Measurements from ENCODE around the gene TOGARAM1.

TOGARAM1 gene

DNA sequence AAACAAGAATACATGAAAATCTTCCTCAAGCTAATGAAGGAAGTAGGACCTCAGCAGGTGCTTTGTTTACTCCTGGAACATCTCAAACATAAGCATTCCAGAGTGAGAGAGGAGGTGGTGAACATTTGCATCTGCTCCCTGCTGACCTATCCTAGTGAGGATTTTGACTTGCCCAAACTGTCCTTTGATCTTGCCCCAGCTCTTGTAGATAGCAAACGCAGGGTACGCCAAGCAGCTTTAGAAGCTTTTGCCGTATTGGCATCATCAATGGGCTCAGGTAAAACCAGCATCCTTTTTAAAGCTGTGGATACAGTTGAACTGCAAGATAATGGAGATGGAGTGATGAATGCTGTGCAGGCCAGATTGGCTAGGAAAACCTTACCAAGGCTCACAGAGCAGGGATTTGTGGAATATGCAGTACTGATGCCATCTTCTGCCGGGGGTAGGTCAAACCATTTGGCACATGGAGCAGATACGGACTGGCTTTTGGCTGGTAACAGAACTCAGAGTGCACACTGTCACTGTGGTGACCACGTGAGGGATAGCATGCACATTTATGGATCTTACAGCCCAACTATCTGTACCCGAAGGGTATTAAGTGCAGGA, 1.9 kb downstream of the TOGARAM1 start:
- no peak for DNase-seq

DNA sequence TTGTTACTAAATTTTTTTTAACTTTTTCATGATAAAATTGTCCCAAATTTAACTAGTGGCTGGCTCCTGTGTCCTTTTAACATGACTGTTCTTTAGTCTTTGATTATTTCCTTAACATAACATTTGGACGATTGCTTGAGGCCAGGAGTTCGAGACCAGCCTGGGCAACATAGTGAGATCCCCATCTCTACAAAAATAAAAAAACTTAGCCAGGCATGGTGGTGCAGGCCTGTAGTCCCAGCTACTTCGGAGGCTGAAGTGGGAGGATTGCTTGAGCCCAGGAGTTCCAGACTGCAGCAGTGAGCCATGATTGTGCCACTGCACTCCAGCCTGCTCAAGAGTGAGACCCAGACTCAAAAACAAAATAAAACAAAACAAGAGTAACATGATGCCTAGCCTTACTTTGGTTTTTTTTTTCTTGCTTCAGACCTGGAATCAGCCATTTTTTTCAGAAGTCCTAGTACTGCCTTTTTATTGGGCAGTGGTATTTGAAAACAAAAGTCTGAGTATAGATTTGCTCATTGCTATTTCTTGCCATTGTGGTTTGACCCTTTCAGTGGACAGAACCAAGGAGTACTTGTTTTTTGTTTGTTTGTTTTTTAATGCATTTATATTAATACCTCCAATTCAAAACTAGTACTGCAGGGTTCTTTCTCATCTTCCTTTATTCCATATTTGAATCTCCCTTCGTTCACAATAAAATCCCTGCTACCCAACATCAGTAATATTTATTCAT, 4.8 kb downstream of the TOGARAM1 start:
- no peak for DNase-seq

DNA sequence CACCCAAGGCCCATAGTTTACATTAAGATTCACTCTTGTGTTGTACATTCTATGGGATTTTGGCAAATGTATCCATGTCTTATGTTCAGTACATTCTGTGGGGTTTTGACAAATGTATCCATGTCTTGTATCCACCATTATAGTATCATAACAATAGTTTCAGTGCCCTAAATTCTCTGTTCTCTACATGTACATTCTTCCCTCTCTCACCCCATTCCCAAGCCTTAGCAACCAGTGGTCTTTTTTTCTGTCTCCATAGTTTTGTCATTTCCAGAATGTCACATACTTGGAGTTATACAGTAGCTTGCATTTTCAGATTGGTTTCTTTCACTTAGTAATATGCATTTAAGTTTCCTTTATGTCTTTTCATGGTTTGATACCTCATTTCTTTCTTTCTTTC, 6.7 kb downstream of the TOGARAM1 start:
- no peak for DNase-seq

DNA sequence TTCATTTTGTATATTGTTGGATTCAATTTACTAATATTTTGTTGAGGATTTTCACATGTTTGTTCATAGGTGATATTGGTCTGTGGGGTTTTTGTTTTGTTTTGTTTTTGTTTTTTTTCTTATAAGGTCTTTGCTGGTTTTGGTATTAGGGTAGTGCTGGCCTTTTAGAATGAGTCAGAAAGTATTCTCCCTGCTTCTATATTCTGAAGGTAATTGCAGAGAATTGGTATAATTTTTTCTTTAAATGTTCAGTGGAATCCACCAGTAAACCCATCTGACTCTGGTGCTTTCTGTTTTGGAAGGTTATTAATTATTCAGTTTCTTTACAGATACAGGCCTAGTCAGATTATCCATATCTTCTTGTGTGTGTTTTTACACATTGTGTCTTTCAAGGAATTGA, 8.9 kb downstream of the TOGARAM1 start:
- DNase-seq, result no peak

DNA sequence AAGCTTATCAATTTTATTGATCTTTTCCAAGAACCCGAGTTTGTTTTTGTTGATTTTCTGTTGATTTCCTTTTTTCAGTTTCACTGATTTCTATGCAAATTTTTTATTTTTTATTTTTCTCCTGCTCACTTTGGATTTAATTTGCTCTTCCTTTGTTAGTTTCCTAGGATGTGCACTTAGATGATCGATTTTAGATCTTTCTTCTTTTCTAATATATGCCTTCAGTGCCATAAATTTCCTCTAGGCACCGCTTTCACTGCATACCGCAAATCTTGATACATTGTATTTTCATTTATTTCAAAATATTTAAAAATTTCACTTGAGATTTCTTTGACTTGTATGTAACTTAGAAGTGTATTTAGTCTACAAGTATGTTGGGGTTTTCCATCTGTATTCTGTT, 9.5 kb downstream of the TOGARAM1 start:
- no peak for DNase-seq

DNA sequence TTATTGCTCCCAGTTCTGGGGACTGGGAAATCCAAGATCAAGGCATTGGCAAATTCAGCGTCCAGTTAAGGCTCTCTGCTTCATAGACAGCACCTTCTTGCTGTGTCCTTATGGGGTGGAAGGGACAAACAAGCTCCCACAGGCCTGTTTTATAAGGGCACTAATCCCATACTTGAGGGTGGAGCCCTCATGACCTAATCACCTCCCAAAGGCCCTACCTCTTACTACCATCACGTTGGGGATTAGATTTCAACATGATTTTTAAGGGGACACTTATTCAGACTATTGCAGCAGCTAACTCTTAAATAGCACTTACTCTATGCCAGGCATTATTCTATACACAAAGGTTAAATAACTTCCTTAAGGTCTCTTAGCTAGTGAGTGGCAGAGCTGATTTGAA, 17.3 kb downstream of the TOGARAM1 start:
- no peak for DNase-seq

DNA sequence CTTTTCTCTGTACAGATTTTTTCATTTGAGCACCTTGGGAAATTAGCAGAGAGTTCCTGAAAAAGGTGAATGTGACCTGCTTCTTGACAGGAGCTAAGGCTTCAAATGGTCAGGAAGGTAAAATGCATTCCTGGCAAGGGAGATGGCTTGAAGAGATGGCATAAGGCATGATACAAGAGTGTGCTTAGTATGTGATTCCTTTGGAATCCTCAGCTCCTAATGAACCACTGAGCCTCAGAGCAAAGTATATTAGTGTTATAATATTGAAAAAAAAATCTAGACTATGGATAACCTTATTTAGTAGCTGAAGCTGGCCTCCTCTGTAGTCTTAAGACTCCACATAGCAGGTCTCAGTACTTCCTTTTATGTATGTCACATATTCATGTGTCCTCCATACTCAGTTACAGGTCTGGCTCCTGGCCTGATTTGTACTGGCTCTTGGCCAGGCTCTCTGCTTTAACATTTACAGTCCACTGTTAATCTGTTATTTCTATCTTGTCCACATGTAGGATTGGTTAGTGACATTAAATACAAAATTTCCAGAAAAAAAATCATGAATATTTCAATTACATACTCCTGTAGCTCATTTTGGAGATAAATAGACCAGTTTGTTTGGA, 17.9 kb downstream of the TOGARAM1 start:
- DNase-seq, result no peak

DNA sequence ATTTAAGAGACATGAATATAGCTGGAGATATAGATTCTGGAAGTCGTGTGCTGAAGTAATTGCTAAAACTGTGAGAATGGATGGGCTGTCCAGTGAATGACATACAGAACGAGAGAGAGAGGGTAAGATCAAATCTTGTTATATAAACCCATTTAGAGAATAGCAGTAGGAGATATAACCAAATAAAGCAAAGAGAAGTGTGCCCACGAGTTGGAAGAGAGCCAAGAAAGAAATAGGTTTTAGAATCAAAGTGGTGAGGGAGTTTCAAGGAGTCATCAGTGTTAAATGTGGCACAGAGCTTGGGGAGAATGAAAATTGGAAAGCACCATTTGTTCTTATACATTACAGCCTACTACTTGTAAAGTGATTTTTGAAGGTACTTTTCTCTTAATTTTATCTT, 19.2 kb downstream of the TOGARAM1 start:
- no peak for DNase-seq

DNA sequence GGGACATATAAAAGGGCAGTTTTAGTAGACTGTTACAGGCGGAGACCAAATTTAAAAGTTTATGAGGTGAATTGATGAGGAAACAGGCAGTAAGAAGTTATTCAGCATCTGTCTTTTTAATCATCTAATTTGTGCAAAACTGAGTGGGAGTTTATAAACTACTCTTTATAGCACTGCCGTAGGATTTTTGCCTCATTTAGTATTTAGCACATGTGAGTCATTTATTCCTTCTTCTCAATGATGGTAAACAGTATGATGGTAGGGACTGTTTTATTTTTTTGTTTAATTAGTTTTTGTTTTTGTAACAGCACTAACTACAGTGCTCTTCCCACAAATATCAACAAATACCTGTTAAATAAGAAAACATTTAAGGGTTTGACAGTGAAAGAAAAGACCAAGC, 20.6 kb downstream of the TOGARAM1 start:
- no peak for DNase-seq

DNA sequence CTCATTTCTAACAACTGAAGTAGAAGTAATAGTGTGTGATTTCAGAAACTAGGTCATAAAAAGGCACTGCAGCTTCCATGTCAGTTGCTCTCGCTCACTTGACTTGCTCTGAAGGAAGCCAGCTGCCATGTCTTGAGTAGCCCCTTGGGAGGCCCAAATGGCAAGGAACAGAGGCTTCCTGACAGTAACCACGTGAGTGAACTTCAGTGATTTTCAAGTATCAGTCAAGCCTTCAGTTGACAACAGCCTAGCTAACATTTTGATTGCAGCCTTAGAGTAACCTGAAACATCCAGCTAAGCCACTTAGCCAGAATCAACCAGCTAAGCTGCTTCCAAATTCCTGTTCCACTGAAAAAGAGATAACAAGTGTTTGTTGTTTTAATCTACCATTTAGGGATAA, 26.7 kb downstream of the TOGARAM1 start:
- DNase-seq, result no peak

DNA sequence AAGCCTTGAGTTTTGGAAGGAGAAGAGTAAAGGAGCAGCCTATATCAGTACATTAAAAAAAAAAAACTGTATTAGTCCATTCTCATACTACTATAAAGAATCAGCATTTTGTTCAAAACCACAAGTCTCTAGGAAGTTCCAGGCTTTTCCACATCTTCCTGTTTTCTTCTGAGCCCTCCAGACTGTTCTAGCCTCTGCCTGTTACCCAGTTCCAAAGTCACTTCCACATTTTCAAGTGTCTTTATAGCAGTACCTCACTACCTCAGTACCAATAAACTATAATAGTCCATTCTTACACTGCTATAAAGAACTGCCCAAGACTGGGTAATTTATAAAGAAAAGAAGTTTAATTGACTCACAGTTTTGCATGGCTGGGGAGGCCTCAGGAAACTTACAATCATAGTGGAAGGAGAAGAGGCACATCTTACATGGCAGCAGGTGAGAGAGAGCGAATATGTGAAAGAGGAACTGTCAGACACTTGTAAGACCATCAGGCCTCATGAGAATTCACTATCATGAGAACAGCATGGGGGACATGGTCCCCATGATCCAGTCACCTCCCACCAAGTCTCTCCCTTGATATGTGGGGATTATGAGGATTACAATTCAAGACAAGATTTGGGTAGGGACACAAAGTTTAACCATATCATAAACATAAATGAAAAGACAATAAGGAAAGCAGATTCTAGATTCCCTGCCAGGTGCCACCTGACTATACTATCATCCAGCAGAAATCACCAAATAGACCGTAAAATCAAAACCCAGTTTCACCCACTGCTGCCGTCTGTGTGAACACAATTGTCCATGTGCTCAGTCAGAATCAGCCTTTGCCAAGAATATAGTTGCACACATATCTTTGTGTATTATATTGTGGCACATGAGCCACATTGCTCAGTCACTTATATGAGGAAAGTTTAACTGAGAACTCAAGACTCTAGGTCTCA, 27.8 kb downstream of the TOGARAM1 start:
- no peak for DNase-seq

DNA sequence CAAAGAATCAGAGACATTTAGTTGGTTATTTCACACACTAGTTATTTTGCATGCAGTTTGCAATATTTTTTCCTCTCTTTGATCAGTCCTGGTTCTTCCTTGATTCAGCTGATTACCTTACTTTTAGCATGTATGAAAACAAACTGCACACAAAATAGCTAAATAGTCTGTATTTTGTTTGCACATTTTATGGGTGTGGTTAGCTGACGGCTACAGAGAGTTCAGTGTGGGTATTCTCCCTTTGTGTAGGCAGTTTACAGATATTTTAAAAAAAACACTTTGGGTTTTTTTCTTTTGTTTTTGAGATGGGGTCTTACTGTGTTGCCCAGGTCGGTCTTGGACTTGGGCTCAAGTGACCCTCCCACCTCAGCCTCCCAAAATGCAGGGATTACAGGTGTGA, 28.5 kb downstream of the TOGARAM1 start:
- DNase-seq, result no peak

DNA sequence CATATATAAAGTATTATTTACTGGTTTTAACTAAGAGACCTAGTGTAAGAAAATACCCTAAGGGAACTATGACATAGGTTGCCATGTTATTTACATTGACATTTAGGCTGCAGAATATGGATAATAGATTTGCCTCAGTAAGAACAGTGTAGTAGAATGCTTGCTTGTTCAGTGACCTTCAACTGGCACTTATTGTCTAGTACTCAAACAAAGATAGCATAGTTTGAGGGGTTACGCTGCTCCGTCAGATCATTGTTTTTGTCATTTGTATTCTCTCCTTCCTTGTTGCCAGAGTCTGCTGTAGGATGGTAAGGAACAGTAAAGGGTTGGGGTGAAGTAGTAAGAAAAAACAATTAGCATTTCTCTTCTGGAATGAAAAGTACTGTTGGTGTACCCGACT, 33.2 kb downstream of the TOGARAM1 start:
- no peak for DNase-seq

DNA sequence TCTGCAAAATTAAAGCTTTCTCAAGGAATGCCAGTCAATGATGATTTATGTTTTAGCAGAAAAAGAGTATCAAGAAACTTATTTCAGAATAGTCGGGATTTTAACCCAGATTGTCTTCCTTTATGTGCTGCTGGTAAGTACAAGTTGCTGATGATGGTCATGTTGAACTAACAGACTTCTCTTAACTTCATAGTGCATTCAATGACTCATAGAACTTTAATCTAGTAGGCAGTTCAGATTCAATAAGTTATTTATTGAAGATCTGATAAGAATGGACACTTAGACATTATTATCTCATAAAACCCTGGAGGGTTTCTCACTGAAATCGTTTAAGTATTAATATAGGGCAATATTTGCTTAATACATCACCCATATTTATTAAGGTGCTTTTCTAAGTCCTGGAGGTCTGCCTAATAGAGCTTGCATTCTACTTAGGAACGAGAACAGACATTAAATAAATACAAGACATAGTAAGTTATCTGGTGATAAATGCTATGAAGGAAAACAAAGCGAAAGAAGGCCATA, 33.8 kb downstream of the TOGARAM1 start:
- no peak for DNase-seq

DNA sequence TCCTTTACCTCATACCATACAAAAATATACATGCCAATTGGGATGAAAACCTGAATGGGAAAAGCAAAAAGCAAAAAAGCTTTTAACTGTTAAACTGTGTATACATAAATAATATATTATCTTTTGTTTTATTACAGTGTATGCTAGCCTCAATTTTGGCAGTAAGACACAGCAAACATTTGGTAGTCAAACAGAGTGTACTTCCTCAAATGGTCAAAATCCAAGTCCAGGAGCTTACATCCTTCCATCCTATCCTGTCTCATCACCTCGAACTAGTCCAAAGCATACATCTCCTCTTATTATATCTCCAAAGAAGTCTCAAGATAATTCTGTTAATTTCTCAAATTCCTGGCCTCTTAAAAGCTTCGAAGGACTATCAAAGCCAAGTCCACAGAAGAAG, 41.9 kb downstream of the TOGARAM1 start:
- no peak for DNase-seq

DNA sequence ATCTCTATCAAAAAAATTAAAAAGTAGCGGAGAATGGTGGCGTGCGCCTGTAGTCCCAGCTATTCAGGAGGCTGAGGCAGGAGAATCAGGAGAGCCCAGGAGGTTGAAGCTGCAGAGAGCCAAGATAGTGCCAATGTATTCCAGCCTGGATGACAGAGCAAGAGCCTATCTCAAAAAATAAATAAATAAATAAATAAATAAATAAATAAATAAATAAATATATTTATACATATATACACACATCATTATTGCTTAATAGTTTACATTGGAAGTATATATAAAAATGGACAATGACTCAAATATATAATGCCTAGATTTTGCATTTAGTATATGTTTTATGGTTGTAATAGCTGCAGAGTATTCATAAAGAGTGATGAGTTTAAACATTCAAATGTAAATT, 53.1 kb downstream of the TOGARAM1 start:
- DNase-seq, result no peak

DNA sequence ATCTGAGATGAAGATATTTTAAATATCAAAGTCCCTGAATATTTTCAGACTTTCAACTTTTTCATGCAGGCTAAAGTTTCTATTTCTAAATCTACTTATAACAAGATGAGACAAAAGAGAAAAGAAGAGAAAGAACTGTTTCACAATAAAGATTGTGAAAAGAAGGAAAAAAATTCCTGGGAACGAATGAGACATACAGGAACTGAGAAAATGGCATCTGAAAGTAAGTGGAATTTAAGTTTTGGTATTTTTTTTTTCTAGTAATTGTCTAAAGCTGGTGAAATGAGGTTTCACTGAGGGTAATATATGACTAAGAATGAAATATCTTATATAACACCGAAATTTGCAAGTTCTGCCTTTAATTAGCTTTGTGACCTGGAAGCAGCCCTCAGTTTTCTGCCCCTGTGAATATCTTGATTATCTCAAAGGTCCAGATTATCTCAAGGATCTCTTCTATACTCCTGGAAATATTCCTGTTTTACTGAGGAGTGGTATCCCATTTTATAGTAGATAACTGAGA, 66.2 kb downstream of the TOGARAM1 start:
- DNase-seq, result no peak

DNA sequence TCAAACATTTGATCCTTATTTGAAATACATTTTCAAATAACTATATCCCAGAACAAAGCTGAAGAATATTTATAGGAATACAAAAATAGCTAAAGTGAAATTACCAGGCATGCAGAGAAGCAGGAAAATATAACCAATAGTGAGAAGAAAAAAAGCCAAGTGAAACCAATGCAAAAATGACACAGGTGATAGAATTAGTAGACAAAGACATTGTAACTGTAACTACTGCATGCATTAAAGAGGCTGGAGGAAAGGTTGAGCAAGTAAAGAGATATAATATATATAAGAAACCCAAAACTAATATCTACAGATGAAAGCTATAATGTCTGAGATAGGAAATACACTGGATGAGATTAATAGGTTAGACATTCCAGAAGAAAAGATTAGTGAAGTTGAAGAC, 72.7 kb downstream of the TOGARAM1 start:
- no peak for DNase-seq

DNA sequence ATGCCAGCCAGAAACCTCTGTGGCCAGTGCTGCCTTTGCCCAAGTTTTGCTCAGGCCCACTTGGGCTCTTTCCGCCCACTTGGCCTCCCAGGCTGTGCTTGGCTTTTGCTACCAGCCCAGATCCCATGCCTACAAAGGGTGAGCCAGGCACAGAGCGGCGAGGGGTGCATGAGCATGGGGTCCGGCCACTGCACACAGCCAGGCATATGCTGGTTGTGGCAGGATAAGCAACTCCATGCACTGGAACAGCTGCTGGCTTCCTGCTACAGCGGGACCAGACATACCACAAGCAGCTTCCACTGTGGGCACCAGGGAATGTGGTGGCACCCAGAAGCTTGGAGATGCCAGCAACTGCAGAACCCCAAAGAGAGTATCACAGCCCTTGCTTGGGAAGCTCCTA, 76.3 kb downstream of the TOGARAM1 start:
- no peak for DNase-seq

DNA sequence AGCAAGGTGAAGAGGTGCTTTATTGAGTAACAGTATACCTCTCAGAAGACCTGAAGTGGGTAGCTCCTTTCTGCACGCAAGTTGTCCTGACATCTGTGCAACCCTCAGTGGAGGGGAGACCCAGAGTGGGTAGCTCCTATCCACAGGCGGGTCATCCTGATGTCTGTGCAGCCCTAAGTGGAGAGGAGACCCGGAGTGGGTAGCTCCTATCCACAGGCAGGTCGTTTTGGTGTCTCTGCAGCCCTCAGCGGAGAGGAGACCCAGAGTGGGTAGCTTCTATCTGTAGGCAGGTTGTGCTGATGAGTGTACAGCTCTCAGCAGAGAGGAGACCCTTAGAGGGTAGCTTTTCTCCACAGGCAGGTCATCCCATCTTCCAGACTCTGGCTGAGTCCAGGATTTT, 76.9 kb downstream of the TOGARAM1 start:
- no peak for DNase-seq

DNA sequence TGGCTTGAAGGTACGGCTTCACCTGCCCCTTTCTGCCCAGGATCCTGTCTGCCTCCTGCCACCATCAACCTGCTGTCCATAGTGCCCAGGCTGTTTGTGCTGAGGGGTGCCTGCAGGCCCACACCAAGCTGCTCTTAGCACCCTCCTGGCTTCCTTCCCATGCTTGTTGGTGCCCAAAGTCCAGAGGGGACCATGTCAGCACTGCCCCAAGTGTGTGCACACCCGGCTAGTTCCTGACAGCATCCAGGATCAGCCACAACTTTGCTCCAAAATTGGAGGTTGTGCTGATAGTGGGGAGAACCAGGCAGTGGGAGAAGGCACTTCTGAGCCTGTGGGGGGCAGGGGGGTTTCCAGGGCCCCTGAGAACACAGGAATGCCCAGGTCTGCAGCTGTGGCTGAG, 77.4 kb downstream of the TOGARAM1 start:
- no peak for DNase-seq

DNA sequence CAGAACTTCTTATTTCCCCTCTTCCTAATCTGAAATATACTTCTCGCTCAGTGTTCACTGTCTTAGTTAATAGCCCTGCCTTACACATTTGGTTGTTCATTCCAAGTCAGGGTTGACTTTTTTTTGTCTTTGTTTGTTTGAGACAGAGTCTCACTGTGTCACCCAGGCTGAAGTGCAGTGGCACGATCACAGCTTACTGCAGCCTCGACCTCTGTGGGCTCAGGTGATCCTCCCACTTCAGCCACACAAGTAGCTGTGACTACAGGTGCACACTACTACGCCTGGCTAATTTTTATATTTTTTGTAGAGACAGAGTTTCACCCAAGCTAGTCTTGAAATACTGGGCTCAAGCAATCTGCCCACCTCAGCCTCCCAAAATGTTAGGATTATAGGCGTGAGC, 79.7 kb downstream of the TOGARAM1 start:
- no peak for DNase-seq

DNA sequence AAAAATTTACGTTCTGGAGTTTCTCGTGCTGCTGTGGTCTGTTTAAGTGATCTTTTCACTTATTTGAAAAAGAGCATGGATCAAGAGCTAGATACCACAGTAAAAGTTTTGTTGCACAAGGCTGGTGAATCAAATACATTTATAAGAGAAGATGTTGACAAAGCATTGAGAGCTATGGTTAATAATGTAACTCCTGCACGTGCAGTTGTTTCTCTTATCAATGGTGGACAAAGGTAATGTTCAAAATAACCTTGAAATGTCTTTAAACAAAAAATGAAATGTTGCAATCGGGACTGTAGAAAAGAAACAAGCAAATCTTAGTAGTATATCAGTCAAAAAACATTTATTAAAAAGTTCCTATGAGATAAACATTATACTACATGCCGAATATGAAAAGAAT, 82.6 kb downstream of the TOGARAM1 start:
- DNase-seq, result no peak

All from fibroblast of skin of scalp (primary cell).